GM23338 (cell line): ENCODE measurements around the gene BTBD18. TPM values are rescaled to one million over a fixed set of nuclear protein-coding genes. Genes with fewer than 3 reads are reported as not detected.

Experiments
- EZH2 ChIP-seq: fragments of 200-600 bp; sonication (generic); IDR thresholded peaks from one replicate; pipeline ENCODE4 v1.8.0; 2017; ENCODE audit warnings: antibody characterized with exemption, mild to moderate bottlenecking, low read depth; ENCODE audit not compliant: unreplicated experiment
- EZH2phosphoT487 ChIP-seq: fragments of 200-600 bp; sonication (generic); IDR thresholded peaks from one replicate; pipeline ENCODE4 v1.8.1; 2018; ENCODE audit warnings: antibody characterized with exemption; ENCODE audit not compliant: unreplicated experiment
- JUNB ChIP-seq: IDR thresholded peaks from one replicate; pipeline ENCODE4 v1.6.1; 2016; ENCODE audit warnings: antibody characterized with exemption; ENCODE audit not compliant: unreplicated experiment
- NANOG ChIP-seq: IDR thresholded peaks from 2 replicates; pipeline ENCODE4 v1.6.1; 2016; ENCODE audit warnings: antibody characterized with exemption, borderline replicate concordance
- STAT1 ChIP-seq: IDR thresholded peaks from one replicate; pipeline ENCODE4 v1.6.1; 2016; ENCODE audit warnings: antibody characterized with exemption; ENCODE audit not compliant: unreplicated experiment
- ZNF114 ChIP-seq: fragments of 250-450 bp; sonication (Bioruptor Pico); IDR thresholded peaks from 2 replicates; pipeline ENCODE4 v1.5.0; 2020; ENCODE audit warnings: mild to moderate bottlenecking, moderate library complexity
- ZNF331 ChIP-seq: fragments of 250-450 bp; sonication (Bioruptor Pico); IDR thresholded peaks from 2 replicates; pipeline ENCODE4 v1.5.0; 2020; ENCODE audit warnings: low read depth, mild to moderate bottlenecking, moderate library complexity
- polyA plus RNA-seq: library from polyadenylated mRNA; unstranded; fragments of >200 nt; fragmentation: Nextera tagmentation; extraction: Ambion mirVana; gene quantifications from 2 replicates; pipeline ENCODE4 v1.2.1, GENCODE V29; 2016
- total RNA-seq: library from RNA; depleted of rRNA; stranded (reverse); fragments of >200 nt; shearing (Covaris generic); gene quantifications from 2 replicates; pipeline ENCODE4 v1.2.3, GENCODE V29; 2014
- TF ChIP-seq, protein P1 (sequence below): fragments of 250-450 bp; sonication (Bioruptor Pico); IDR thresholded peaks from 2 replicates; pipeline ENCODE4 v1.5.0; 2020; ENCODE audit warnings: mild to moderate bottlenecking, moderate library complexity
- TF ChIP-seq, protein P2 (sequence below): IDR thresholded peaks from one replicate; pipeline ENCODE4 v1.6.1; 2018; ENCODE audit warnings: antibody characterized with exemption; ENCODE audit not compliant: unreplicated experiment

Gene BTBD18
- total and polyA plus RNA-seq, 2 experiments from 2014 or later: 0.29 TPM; not detected in 1

DNA sequence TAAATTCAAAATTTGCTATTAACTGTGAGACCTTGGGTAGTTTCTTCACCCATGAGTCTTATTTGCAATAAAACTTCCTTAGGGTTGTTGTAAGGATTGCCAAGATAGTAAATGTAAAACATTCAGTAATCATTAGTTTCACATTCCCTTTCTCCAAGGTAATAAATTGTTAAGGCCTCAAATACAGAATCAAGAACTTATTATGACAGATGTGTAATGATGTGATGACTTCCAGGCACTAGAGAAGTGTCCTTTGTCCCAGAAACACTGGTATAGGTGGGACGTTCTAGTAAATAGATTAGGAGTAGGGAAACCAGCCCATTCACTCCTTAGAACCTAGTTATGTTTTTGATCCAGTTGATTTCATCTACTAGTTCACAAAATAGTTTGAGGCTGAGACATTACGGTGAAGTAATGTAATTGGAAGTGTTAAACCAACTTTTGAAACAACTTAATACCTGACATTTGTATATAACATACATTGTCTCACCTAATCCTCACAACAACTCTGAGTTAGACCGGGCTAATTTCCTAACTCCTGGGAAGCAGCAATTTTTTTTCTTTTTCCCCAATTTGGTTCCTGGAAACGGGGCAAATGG lies 35.5 kb upstream of the BTBD18 start (continued):
- TF ChIP-seq, protein P1, sequence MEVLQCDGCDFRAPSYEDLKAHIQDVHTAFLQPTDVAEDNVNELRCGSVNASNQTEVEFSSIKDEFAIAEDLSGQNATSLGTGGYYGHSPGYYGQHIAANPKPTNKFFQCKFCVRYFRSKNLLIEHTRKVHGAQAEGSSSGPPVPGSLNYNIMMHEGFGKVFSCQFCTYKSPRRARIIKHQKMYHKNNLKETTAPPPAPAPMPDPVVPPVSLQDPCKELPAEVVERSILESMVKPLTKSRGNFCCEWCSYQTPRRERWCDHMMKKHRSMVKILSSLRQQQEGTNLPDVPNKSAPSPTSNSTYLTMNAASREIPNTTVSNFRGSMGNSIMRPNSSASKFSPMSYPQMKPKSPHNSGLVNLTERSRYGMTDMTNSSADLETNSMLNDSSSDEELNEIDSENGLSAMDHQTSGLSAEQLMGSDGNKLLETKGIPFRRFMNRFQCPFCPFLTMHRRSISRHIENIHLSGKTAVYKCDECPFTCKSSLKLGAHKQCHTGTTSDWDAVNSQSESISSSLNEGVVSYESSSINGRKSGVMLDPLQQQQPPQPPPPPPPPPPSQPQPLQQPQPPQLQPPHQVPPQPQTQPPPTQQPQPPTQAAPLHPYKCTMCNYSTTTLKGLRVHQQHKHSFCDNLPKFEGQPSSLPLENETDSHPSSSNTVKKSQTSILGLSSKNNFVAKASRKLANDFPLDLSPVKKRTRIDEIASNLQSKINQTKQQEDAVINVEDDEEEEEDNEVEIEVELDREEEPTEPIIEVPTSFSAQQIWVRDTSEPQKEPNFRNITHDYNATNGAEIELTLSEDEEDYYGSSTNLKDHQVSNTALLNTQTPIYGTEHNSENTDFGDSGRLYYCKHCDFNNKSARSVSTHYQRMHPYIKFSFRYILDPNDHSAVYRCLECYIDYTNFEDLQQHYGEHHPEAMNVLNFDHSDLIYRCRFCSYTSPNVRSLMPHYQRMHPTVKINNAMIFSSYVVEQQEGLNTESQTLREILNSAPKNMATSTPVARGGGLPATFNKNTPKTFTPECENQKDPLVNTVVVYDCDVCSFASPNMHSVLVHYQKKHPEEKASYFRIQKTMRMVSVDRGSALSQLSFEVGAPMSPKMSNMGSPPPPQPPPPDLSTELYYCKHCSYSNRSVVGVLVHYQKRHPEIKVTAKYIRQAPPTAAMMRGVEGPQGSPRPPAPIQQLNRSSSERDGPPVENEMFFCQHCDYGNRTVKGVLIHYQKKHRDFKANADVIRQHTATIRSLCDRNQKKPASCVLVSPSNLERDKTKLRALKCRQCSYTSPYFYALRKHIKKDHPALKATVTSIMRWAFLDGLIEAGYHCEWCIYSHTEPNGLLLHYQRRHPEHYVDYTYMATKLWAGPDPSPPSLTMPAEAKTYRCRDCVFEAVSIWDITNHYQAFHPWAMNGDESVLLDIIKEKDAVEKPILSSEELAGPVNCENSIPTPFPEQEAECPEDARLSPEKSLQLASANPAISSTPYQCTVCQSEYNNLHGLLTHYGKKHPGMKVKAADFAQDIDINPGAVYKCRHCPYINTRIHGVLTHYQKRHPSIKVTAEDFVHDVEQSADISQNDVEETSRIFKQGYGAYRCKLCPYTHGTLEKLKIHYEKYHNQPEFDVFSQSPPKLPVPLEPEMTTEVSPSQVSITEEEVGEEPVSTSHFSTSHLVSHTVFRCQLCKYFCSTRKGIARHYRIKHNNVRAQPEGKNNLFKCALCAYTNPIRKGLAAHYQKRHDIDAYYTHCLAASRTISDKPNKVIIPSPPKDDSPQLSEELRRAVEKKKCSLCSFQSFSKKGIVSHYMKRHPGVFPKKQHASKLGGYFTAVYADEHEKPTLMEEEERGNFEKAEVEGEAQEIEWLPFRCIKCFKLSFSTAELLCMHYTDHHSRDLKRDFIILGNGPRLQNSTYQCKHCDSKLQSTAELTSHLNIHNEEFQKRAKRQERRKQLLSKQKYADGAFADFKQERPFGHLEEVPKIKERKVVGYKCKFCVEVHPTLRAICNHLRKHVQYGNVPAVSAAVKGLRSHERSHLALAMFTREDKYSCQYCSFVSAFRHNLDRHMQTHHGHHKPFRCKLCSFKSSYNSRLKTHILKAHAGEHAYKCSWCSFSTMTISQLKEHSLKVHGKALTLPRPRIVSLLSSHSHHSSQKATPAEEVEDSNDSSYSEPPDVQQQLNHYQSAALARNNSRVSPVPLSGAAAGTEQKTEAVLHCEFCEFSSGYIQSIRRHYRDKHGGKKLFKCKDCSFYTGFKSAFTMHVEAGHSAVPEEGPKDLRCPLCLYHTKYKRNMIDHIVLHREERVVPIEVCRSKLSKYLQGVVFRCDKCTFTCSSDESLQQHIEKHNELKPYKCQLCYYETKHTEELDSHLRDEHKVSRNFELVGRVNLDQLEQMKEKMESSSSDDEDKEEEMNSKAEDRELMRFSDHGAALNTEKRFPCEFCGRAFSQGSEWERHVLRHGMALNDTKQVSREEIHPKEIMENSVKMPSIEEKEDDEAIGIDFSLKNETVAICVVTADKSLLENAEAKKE (CRISPR knock-in tag): no peak
- TF ChIP-seq EZH2phosphoT487: no peak
- TF ChIP-seq EZH2: no peak
- TF ChIP-seq, protein P2, sequence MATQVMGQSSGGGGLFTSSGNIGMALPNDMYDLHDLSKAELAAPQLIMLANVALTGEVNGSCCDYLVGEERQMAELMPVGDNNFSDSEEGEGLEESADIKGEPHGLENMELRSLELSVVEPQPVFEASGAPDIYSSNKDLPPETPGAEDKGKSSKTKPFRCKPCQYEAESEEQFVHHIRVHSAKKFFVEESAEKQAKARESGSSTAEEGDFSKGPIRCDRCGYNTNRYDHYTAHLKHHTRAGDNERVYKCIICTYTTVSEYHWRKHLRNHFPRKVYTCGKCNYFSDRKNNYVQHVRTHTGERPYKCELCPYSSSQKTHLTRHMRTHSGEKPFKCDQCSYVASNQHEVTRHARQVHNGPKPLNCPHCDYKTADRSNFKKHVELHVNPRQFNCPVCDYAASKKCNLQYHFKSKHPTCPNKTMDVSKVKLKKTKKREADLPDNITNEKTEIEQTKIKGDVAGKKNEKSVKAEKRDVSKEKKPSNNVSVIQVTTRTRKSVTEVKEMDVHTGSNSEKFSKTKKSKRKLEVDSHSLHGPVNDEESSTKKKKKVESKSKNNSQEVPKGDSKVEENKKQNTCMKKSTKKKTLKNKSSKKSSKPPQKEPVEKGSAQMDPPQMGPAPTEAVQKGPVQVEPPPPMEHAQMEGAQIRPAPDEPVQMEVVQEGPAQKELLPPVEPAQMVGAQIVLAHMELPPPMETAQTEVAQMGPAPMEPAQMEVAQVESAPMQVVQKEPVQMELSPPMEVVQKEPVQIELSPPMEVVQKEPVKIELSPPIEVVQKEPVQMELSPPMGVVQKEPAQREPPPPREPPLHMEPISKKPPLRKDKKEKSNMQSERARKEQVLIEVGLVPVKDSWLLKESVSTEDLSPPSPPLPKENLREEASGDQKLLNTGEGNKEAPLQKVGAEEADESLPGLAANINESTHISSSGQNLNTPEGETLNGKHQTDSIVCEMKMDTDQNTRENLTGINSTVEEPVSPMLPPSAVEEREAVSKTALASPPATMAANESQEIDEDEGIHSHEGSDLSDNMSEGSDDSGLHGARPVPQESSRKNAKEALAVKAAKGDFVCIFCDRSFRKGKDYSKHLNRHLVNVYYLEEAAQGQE: no peak
- TF ChIP-seq STAT1: no peak
- TF ChIP-seq ZNF331 (CRISPR knock-in tag): no peak
- no peak for TF ChIP-seq ZNF114 (CRISPR knock-in tag)
- no peak for TF ChIP-seq JUNB
- TF ChIP-seq NANOG: no peak
